GM21390 (cell line): ENCODE results near the gene CES3.
"Not testable (repeated sequence)": the region's sequence is repeated elsewhere in the genome, so short reads cannot be mapped to it uniquely, and the experiment has no call there.

Experiments used
- ATAC-seq: cut with Tn5 transposase; IDR thresholded peaks from one replicate; pipeline ENCODE4 v1.9.1; 2021; ENCODE audit not compliant: unreplicated experiment

Gene CES3

DNA sequence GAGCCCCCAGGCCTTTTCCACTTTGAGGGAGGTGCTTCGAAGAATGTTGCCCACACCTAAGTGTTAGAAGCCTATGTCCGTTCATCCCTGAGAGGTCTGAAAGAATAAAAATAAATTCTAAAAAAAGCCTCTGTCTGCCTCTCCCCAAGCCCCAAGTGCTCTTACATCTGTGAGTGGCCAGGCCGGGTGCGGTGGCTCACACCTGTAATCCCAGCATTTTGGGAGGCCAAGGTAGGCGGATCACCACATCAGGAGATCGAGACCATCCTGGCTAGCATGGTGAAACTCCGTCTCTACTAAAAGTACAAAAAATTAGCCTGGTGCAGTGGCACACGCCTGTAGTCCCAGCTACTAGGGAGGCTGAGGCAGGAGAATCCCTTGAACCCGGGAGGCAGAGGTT lies 16.1 kb upstream of the CES3 start:
- not testable (repeated sequence) for ATAC-seq

DNA sequence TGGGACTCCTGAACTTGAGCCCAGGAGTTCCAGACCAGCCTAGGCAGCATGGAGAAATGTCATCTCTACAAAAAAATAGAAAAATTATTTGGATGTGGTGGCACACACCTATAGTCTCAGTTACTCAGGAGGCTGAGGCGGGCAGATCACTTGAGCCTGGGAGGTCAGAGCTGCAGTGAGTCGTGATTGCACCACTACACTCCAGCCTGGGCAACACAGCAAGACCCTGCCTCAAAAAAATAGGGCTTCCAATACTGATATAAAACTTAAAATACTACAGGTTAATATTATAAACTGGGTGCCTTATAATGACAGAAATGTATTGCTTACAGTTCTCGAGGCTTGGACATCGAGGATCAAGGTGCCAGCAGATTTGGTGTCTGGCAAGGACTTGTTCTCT lies 15.1 kb upstream of the CES3 start:
- no peak for ATAC-seq

DNA sequence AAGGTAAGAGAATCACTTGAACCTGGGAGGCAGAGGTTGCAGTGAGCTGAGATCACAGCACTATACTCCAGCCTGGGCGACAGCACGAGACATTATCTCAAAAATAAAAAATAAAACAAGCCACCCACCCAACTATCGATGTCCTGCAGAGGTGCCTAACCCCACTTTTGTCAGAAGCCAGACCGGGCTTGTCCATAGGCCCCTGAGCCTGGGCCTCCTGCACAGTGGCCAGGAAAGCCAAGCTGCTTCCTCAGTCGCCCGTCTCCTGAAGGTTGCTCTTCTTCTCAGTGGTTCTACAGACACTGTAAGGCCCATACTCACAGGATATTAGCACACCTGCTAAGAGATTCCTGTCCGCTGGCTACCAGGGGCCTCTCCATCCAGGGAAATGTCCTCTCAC lies 14.5 kb upstream of the CES3 start:
- ATAC-seq, result no peak

DNA sequence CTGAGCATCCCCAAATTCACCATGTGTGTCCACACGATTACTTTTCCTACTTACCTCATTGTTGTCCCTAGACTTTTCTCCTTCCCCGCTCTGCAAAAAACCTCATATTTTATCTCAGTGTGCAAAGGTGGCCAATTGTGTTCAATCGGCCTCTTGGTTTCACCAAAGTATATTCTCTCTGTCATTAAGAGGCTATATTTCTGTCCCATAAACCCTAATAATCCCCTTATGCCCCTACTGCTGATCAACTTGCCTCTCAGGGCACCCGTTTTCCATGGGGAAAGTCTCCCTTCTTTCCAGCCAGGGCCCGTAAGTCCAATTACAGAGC lies 14.1 kb upstream of the CES3 start:
- ATAC-seq, result no peak

DNA sequence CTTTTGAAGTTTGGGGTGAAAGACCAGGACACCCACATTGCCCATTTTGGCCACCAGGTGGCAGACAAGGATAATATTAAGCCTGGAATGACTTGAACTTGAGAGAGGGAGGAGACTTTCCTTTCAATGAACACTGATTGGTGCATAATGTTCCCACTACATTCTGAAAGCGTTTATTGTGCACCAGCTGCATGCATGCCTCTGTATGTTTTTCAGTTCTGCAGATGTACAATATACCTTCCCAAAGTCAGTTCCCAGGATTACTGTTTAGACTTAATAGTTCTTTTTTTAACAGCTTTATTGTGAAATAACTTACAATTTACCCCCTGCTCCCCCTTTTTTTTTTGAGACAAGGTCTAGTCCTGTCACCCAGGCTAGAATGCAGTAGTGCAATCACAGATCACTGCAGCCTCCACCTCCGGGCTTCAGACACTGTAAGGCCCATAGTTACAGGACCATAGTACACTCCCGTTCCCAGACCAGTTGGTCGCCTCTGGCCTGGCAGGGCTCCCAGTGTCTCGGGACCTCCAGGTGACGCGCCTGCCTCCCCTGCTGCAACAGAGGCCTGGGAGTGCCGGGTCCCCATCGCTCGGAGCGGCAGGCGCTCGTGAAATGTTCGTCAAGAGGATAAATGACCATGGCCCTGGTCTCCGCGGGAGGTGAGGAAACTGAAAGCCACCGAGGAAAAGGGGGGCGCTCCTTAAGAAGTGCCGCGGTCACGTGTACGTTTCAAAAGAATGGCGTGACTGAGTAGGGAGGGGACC lies 13.6 kb upstream of the CES3 start:
- ATAC-seq, result peak; percentile 72

DNA sequence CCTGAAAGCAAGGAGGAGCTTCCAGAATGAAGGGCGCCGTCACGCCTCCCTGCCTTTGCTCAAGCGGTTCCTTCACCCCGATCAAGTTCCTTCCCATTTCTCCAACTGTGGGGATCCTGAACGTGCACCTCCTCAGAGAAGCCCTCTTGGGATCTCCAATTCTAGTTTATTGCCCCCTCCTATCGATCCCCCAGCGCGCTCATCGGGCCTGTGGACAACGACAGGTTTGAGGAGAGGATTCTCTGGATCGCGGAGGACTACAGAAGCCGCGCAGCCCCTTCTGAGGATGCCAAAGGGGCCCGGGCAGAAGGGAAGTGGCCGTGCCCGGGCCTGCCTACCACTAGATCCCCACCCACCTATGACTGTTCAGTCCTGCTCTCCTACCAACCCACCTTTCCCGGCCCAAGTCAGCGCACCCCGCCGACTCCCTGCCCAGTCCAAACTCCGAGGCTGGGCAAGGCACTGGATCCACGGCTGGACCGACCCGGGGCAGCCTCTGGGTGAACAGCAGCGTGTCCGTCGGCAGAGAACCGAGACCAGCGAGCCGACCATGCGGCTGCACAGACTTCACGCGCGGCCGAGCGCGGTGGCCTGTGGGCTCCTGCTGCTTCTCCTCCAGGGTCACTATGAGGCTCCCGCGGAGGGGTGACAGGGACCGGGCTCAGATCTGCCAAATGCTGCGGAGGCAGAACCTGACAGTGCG lies 12.8 kb upstream of the CES3 start:
- no peak for ATAC-seq

DNA sequence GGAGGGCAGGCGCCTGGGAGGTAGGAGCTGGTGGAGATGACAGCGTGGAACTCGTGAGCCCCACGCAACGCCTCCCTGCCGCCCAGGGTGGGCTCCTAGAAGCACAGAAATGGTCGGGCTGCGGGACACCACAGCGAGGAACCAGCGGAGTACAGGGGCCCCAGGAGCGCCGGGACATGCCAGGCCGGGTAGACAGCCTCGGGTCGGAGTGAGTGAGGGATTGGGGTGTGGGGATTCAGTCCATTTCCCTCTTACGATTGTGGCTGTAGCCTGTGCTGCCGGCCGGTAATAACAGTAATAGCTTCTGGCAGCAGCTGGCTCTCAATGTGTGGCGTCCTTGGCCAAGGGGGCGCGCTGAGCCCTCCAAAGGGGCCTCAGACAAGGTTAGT lies 12.2 kb upstream of the CES3 start:
- ATAC-seq, result no peak

DNA sequence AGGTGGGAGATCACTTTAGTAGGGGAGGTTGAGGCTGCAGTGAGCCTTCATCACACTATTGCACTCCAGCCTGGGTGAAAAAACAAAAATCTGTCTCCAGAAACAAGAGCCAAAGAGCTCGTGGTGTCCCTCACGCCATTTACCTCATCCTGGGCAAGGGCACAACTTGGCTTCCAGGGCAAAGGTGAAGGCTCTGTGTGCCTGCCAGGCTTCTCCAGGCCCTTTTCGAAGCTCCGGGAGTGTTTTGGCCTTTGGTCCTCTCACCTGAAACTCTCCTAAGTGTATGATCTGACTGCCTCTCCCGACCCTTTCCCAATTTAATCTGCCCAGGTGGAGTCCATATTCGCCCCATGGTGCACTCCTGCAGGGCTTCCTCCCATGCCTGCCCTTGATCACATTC lies 11.6 kb upstream of the CES3 start:
- no peak for ATAC-seq

DNA sequence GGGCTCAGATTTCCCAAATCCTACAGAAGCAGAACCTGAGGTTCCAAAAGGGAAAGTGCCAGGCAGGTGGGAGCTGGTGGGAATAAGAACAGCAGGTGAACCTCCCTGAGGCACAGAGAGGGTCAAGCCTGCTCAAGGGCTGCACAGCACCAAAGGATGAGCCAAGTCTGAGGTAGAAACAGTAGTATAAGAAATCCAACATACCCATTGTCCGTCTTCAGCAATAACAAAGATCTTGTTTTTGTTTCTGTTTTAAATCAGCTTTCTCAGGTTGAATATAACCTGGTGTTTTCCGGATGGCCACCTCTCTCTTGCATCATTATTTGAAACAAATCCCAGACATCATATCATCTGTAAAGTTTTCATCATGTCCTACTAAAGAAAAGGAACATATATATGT lies 10.6 kb upstream of the CES3 start:
- ATAC-seq, result no peak

DNA sequence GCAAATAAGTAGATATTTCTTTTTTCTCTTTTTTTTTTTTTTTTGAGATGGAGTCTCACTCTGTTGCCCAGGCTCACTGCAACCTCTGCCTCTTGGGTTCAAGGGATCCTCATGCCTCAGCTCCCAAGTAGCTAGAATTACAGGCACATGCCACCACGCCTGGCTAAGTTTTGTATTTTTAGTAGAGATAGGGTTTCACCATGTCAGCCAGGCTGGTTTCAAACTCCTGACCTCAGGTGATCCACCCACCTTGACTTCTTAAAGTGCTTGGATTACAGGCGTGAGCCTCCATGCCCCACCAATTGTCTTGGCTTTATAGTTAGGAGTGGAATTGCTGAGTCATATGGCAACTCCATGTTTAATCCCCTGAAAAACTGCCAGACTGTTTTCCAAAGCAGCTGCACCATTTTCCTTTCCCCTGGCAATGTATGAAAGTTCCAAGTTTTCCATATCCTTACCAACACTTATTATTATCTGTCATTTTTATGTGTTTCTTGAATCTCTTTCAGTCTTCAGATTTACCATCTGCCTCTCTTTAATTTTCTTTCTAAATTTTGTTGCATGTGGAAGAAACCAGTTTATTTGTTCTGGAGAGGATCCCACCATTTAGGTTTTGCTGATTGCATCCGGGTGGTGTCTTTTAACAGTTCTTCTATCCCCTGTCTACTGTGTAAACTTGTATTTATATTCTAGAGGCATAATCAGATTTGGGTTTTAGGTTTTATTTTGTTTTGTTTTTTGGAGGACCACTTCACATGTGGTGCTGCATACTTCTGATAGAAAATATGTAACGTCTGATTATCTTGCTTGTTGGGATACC lies 9.9 kb upstream of the CES3 start:
- no peak for ATAC-seq

DNA sequence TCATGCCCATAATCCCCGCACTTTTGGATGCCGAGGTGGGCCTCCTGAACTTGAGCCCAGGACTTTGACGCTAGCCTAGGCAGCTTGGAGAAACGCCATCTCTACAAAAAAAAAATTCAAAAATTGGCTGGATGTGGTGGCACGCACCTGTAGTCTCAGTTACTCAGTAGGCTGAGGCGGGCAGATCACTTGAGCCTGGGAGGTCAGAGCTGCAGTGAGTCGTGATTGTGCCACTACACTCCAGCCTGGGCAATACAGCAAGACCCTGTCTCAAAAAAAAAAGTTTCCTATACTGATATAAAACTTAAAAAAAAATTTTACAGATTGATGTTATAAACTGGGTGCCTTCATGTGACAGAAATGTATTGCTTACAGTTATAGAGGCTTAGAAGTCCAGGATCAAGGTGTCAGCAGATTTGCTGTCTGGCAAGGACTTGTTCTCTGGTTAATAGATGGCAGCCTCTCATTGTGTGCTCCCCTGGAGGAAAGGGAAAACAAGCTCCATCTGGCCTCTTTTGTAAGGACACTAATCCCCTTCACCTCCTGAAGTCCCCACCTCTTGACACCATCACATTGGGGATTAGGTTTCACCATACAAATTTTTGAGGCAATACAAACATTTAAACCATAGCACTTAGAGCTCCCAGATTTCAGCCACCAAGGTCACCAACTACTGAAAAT lies 8.5 kb upstream of the CES3 start:
- ATAC-seq, result no peak

DNA sequence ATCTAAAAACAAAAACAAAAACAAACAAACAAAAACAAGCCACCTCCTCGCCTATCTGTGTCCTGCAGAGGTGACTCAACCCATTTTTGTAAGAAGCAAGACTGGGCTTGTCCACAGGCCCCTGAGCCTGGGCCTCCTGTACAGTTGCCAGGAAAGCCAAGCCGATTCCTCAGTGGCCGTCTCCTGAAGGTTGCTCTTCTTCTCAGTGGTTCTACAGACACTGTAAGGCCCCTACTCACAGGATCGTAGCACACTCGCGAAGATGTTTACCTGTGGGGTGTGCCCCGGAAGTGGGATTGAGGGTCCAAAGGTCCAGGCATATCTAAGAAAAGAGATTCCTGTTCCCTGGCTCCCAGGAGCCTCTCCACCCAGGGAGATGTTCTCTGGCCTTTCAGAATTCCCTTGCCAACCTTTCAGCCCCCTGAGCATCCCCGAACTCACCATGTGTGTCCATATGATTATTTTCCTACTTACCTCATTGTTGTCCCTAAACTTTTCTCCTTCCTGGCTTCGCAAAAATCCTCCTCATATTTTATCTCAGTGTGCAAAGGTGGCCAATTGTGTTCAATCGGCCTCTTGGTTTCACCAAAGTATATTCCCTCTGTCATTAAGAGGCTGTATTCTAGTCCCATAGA lies 7.5 kb upstream of the CES3 start:
- no peak for ATAC-seq

DNA sequence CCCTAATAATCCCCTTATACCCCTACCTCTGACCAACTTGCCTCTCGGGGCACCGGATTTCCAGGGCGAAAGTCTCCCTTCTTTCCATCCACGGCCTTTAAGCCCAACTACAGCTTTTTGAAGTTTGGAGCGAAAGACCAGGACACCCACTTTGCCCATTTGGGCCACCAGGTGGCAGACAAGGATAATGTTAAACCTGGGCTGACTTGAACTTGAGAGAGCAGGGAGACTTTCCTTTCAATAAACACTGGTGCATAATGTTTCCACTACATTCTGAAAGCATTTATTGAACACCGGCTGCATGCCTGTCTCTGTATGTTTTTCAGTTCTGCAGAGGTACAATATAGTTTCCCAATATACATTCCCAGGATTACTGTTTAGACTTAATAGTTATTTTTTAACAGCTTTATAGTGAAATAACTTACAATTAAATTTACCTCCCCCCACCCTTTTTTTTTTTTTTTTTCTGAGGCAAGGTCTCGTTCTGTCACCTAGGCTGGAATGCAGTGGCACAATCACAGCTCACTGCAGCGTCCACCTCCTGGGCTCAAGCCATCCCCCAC lies 6.9 kb upstream of the CES3 start:
- ATAC-seq, result no peak

DNA sequence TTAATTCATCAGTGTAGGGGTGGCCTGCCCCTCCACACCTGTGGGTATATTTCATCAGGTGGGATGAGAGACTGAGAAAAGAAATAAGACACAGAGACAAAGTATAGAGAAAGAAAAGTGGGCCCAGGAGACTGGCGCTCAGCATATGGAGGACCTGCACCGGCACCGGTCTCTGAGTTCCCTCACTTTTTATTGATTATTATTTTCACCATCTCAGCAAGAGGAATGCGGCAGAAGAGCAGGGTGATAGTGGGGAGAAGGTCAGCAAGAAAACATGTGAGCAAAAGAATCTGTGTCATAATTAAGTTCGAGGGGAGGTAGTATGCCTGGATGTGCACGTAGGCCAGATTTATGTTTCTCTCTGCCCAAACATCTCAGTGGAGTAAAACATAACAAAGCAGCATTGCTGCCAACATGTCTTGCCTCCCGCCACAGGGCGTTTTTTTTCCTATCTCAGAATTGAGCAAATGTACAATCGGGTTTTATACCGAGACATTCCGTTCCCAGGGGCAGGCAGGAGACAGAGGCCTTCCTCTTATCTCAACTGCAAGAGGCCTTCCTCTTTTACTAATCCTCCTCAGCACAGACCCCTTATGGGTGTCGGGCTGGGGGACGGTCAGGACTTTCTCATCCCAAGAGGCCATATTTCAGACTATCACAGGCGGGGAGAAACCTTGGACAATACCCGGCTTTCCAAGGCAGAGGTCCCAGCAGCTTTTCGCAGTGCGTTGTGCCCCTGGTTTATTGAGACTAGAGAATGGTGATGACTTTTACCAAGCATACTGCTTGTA lies 5.5 kb upstream of the CES3 start:
- not testable (repeated sequence) for ATAC-seq

DNA sequence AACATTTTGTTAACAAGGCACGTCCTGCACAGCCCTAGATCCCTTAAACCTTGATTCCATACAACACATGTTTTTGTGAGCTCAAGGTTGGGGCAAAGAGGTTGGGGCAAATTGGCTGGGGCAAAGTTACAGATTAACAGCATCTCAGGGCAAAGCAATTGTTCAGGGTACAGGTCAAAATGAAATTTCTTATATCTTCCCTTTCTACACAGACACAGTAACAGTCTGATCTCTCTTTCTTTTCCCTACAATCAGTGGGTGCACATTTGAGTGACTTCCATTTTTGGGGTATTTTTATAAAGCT lies 5.0 kb upstream of the CES3 start:
- not testable (repeated sequence) for ATAC-seq

DNA sequence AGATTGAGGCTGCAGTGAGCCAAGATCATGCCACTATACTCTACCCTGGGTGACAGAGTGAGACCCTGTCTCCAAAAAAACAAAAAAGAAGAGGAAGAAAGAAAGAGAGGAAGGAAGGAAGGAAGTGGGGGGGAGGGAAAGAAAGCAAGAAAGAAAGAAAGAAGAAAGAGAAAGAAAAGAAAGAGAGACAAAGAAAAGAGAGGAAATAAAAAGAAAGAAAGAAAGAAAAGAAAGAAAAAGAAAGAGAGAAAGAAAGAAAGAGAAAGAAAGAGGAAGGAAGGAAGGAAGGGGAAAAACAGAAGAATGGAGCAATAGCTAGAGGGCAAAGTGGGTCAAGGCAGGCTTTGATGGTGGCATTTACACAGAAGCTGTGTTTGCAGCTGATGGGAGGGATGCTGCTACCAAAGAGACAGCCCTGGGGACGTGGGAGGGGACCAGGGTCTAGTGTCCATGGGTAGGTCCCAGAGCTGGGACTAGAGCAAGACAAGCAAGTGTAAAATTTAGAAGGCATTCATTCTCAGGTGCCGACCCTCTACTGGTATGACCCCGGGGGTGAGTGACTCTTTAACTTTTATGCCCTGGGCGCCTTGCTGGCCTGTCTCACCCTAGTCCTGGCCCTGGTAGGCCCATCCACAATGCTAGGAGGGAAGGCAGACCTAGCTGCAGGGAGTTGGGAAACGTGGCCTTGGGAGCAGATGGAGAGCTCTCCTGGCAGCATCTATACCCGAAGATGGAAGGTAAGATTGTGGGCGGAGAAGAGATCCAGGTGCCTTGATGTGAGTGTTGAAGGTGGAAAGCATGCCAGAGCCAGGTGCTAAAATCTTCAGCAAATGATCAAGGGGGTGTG lies 2.0 kb upstream of the CES3 start:
- no peak for ATAC-seq

DNA sequence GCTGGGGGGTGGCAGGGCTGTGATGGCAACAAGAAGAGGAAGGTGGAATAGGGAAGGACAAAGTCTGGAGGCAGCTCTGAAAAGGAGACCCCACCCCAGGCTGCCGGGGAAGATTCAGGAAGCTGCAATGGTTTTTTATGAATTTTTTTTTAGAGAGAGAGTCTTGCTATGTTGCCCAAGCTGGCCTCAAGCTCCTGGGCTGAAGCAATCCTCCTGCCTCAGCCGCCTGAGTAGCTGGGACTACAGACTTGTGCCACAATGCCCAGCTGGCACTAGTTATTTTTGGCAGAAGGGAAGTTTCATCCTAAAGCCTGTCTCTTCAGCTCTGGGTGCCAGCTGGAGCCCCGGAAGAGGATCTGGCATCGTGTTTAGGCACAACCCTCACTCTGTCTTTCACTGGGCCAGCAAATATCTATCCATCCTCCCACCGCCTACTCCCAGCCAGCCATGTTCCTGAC lies 1.3 kb upstream of the CES3 start:
- no peak for ATAC-seq

DNA sequence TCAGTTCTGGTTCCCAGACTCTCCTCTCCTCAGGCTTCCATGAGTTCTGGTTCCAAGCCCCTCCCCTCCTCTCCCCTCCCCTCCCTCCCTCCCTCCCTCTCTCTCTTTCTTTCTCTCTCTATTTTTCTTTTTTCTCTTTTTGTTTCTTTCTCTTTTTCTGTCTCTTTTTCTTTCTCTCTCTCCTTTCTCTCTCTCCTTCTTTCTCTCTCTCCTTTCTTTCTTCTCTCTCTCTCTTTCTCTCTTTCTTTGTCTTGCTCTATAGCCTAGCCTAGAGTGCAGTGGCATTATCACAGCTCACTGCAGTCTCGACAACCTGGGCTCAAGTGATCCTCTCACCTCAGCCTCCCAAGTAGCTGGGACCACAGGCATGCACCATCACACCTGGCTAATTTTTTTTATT lies 796 bp upstream of the CES3 start:
- no peak for ATAC-seq

DNA sequence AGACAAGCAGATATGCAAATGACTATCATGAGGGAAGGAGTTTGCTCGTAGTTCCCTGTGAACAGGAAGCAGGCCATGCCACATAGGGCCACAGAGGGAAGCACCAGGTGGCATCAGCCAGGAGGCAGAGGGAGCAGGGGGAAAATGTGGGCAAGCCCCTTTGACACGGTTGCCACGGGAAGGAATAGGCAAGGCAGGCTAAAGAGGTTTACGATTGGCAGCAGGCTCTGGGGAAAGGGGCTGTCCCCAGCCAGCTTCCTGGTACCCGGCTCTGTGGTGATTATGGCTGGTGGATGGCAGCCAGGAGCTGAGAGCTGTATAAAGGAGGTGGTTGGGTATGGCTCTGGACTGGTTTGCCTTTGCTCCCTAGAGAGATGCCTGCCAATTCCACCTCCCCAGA lies 848 bp downstream of the CES3 start:
- ATAC-seq, result no peak
